ENCODE data around the gene ZFX.

Gene ZFX

DNA sequence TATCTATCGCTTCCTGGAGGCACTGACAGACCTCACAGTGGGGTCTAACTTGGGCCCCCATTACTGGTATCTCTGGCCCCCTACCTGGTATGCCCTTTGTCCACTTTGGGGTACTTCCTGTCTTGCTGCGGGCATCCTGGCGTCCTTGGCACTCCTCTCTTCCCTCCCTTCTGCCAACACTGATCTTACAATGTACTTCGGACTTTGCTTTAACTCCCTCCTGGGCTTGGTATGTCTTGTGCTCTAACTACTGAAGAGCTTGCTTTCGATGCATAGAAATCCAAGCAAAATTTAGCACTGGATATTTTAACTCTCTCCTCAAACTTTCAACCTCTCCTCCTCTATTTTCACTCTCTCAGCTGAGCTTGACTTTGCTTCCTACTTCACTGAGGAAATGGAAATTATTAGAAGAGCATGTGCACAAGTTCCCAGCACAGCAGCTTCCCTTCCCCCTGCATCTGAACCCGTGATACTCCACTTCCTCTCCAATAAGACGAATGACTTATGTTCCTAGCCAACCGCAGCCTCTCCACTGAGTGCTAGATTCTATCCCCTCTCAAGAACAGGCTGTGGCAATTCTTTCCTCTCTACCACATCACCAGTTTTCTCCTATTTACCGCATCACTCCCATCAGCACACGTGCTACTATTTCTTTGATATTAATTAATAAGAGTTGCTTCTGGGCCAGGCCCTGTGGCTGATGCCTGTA lies 111.5 kb downstream of the ZFX start:
- TF ChIP-seq, protein P1, sequence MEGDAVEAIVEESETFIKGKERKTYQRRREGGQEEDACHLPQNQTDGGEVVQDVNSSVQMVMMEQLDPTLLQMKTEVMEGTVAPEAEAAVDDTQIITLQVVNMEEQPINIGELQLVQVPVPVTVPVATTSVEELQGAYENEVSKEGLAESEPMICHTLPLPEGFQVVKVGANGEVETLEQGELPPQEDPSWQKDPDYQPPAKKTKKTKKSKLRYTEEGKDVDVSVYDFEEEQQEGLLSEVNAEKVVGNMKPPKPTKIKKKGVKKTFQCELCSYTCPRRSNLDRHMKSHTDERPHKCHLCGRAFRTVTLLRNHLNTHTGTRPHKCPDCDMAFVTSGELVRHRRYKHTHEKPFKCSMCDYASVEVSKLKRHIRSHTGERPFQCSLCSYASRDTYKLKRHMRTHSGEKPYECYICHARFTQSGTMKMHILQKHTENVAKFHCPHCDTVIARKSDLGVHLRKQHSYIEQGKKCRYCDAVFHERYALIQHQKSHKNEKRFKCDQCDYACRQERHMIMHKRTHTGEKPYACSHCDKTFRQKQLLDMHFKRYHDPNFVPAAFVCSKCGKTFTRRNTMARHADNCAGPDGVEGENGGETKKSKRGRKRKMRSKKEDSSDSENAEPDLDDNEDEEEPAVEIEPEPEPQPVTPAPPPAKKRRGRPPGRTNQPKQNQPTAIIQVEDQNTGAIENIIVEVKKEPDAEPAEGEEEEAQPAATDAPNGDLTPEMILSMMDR (IDR thresholded peaks at IDR 0.05), result no peak

DNA sequence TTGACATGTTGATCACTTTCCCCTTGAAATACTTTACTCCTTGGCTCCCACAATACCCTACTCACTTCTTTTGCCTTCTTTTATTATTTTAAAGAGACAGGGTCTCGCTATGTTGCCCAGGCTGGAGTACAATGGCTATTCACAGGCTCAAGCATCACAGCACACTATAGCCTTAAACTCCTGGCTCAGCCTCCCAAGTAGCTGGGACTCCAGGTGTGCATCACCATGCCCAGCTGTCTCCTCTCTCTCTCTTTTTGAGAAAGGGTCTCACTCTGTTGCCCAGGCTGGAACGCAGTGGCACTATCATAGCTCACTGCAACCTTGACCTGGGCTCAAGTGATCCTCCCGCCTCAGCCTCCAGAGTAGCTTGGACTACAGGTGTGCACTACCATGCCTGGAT lies 112.8 kb downstream of the ZFX start:
- DNase-seq (ENCODE audit: low spot score), result no peak
- TF ChIP-seq, protein P1 (IDR thresholded peaks at IDR 0.05), result no peak
- H3K4me3 ChIP-seq, result no peak overlapping the region
- H3K27ac ChIP-seq, result no peak overlapping the region

More for the DNA sequence above, 111.5 kb downstream of the ZFX start:
- no peak for DNase-seq (ENCODE audit: low spot score)
- Histone ChIP-seq H3K27ac (peak overlapping the region in 1 of 2 donors; percentile 18), H3K4me3 (no peak overlapping the region)

DNA sequence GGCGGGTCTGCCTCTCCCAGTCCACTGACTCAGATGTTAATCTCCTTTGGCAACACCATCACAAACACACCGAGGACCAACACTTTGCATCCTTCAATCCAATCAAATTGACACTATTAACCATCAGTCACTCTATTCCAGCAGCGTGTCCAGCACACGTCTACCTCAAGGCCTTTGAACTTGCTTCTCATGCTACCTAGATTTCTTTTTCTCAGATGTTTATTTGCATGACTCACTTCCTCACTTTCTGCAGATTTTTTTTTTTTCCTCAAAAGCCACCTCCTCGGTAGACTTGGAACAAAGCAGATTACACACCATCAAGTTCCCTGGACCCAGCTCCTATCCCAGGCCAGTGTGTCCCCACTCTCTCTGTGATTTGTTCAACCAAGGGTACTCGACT lies 114.9 kb downstream of the ZFX start:
- no peak overlapping the region for H3K27ac ChIP-seq
- TF ChIP-seq, protein P1 (IDR thresholded peaks at IDR 0.05), result no peak
- DNase-seq (ENCODE audit: low spot score), result no peak
- H3K4me3 ChIP-seq, result no peak overlapping the region

Measured in coronary artery (tissue), 2 donors.